ENCODE data around the gene MAP2K4.
"Not testable (repeated sequence)": the region's sequence is repeated elsewhere in the genome, so short reads cannot be mapped to it uniquely, and the experiment has no call there.

The MAP2K4 gene

GRCh38 chr17:12136243-12136642, 115.6 kb downstream of the MAP2K4 start:
- H3K27ac ChIP-seq = no peak overlapping the region
- TF ChIP-seq ZFX (IDR thresholded peaks at IDR 0.05) (no peak), CTCF (conservative IDR thresholded peaks at IDR 0.05) (no peak)

- no peak for TF ChIP-seq CTCF (conservative IDR thresholded peaks at IDR 0.05)
- no peak for TF ChIP-seq ZFX (IDR thresholded peaks at IDR 0.05)
- no peak overlapping the region for H3K27ac ChIP-seq
These were observed 116.0 kb downstream of the MAP2K4 start for GRCh38 chr17:12136646-12137045.

- H3K27ac ChIP-seq = no peak overlapping the region
- no peak for TF ChIP-seq ZFX (IDR thresholded peaks at IDR 0.05)
- no peak for TF ChIP-seq CTCF (conservative IDR thresholded peaks at IDR 0.05)
These were observed 117.2 kb downstream of the MAP2K4 start for GRCh38 chr17:12137859-12138258.

- H3K27ac ChIP-seq = no peak overlapping the region
- TF ChIP-seq ZFX (IDR thresholded peaks at IDR 0.05) (no peak), CTCF (conservative IDR thresholded peaks at IDR 0.05) (no peak)
These were observed 120.0 kb downstream of the MAP2K4 start for GRCh38 chr17:12140685-12141084.

GRCh38 chr17:12162187-12162586, 141.5 kb downstream of the MAP2K4 start:
- H3K27ac ChIP-seq = not testable (repeated sequence)

- H3K27ac ChIP-seq = no peak overlapping the region
- TF ChIP-seq ZFX (IDR thresholded peaks at IDR 0.05) (no peak), CTCF (conservative IDR thresholded peaks at IDR 0.05) (no peak)
These were observed 143.4 kb downstream of the MAP2K4 start for GRCh38 chr17:12164085-12164484.

- no peak overlapping the region for H3K27ac ChIP-seq
- TF ChIP-seq ZFX (IDR thresholded peaks at IDR 0.05) = no peak
These were observed 158.1 kb downstream of the MAP2K4 start for GRCh38 chr17:12178644-12179330.

GRCh38 chr17:12180644-12181261, 160.1 kb downstream of the MAP2K4 start:
- TF ChIP-seq ZFX (IDR thresholded peaks at IDR 0.05) (no peak), CTCF (conservative IDR thresholded peaks at IDR 0.05) (peak; percentile 87)
- H3K27ac ChIP-seq = no peak overlapping the region
